HuH-7 (cell line): Measurements from ENCODE around the gene ZNG1E.
"Not testable (repeated sequence)": the region's sequence is repeated elsewhere in the genome, so short reads cannot be mapped to it uniquely, and the experiment has no call there.

ENCODE experiments used
- DNase-seq: peaks from one replicate; pipeline ENCODE4 v3.0.0; 2011; ENCODE audit warnings: low spot score

Gene ZNG1E

GRCh38 chr9:65675589-65676021, at the start of gene ZNG1E:
Gene ZNG1E, plus strand, starts transcription at chr9:65675928. Its CDS starts 49 bp downstream, at chr9:65675977.
- DNase-seq: not testable (repeated sequence)

DNA sequence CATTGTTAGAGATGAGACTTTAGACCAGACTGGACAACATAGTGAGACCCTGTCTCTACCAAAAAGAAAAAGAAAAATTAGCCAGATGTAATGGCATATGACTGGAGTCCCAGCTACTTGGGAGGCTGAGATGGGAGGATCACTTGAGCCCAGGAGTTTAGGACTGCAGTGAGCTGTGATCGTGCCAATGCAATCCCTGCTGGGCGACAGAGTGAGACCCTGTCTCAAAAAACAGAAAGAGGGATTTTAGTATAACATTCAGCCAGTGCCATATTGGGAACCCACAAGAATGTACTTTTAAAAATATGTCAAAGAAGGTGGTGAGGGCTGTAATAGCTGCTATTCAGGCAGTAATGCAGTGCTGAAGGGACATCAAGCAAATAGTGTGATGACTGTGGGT, 2.1 kb upstream of the ZNG1E start:
- not testable (repeated sequence) for DNase-seq

- not testable (repeated sequence) for DNase-seq
Observed at GRCh38 chr9:65675018-65675417, 710 bp upstream of the ZNG1E start.

GRCh38 chr9:65676389-65676788, 661 bp downstream of the ZNG1E start:
- not testable (repeated sequence) for DNase-seq

DNA sequence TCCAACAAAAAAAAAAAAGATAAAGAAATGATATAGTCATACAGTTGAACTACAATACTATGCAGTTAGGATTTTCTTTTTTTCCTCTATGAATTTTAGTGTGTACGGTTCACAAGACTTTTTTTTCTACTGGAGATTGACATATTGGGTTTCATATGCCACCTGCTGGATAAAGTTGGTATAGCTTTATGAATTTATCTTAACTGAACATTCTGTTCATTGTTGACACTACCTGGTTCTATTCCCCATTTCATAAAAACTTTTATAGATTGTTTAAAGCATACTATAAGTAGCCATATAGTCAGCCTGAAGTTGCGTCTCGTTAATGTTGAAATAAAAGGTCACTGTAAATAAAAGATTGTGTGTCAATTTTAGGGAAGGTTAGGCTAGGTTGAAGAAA, 2.8 kb downstream of the ZNG1E start:
- not testable (repeated sequence) for DNase-seq

DNA sequence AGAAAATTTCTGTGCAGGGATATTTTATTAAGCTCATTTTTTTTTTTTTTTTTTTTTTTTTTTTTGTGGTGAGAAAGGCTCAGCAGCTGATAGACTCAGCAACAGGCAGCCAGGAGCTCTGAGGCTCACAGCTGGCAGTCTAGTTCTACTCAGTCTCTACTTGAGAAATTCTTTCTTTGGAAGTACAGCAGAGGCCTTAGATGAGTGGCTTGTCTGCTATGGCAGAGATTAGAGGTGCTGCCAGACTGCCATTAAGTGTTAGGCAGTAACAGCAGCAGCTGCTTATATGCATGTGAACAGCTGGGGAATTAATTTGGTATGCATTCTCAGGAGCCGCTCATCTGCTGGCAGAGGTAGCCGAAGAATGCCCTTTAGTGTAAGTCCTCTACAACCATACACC, 27.8 kb downstream of the ZNG1E start:
- DNase-seq: not testable (repeated sequence)

- DNase-seq: not testable (repeated sequence)
Observed at GRCh38 chr9:65714445-65714844, 38.7 kb downstream of the ZNG1E start.

DNA sequence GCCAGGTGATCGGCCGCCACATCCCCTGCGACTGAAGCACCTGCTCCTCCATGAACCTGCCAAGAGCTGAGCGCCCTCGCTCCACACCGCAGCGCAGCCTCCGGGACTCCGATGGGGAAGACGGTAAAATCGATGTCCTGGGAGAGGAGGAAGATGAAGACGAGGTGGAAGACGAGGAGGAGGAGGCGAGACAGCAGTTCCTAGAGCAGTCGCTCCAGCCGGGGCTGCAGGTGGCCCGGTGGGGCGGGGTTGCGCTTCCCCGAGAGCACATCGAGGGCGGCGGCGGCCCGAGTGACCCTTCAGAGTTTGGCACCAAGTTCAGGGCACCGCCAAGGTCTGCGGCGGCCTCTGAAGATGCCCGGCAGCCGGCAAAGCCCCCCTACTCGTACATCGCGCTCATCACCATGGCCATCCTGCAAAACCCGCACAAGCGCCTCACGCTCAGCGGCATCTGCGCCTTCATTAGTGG, 61.4 kb downstream of the ZNG1E start, which contains the start of gene FOXD4L4:
TSS of gene FOXD4L4 (plus strand) at position 51 of the 469 bp plus-strand sequence. CDS start at position 51, 0 bp downstream.
- not testable (repeated sequence) for DNase-seq

DNA sequence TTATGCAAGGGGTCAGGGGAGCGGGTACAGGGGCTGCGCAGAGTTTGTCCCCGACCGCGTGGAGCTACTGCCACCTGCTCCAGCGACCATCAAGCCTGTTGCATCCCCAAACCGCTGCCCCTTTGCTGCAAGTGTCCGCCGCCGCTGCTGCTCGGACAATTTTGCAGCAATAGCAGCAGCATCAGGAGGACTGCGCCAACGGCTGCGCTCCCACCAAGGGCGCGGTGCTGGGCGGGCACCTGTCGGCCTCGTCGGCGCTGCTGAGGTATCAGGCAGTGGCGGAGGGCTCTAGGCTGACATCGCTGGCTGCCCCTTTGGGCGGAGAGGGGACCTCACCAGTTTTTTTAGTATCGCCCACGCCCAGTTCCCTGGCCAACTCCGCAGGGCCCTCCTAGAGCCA, 62.4 kb downstream of the ZNG1E start:
- not testable (repeated sequence) for DNase-seq
